Ovary (tissue), 9 donors: ENCODE measurements around the gene PTPN1. TPM values are rescaled to one million over a fixed set of nuclear protein-coding genes. Genes with fewer than 3 reads are reported as not detected.

ENCODE experiments used
- DNase-seq, 5 donors: peaks; one replicate each; pipeline ENCODE4 v3.0.0-alpha.2; 2019 to 2020
- H3K27ac ChIP-seq, 2 donors: fragments of 200-600 bp; one replicate each; pipeline versions ENCODE4 v1.5.1 to v1.8.0; 2019 to 2022
- H3K27me3 ChIP-seq: fragments of 200-600 bp; one replicate; pipeline ENCODE4 v1.8.0; 2022
- H3K36me3 ChIP-seq: fragments of 200-600 bp; sonication (generic); one replicate; pipeline ENCODE4 v1.5.1; 2019
- H3K4me1 ChIP-seq: one replicate; pipeline ENCODE4 v1.8.1; 2013; ENCODE audit warnings: mild to moderate bottlenecking, moderate library complexity; ENCODE audit not compliant: insufficient read depth
- H3K4me3 ChIP-seq: fragments of 200-600 bp; sonication (generic); one replicate; pipeline ENCODE4 v1.5.1; 2017
- H3K9me3 ChIP-seq, 2 donors: fragments of 200-600 bp in 1 of 2; sonication (generic) in 1 of 2; one replicate each; pipeline versions ENCODE4 v1.5.1 to v1.8.1; 2013 to 2019; ENCODE audit warnings: mild to moderate bottlenecking in 1 of 2, moderate library complexity in 1 of 2
- CTCF ChIP-seq, 3 donors: fragments of 450-650 bp in 2 of 3; fragments of 200-600 bp in 1 of 3; IDR thresholded peaks; one replicate each; pipeline versions ENCODE4 v1.5.1 to v1.8.0; 2016 to 2022; ENCODE audit warnings: antibody characterized with exemption in 3 of 3, mild to moderate bottlenecking in 1 of 3
- EP300 ChIP-seq: sonication (generic); formaldehyde crosslinking; IDR thresholded peaks from one replicate; pipeline ENCODE4 v1.6.1; 2017; ENCODE audit warnings: antibody characterized with exemption
- POLR2A ChIP-seq: fragments of 450-650 bp; IDR thresholded peaks from one replicate; pipeline ENCODE4 v1.6.1; 2017; ENCODE audit warnings: antibody characterized with exemption, mild to moderate bottlenecking, moderate library complexity
- WGBS, 3 donors: extraction: QIAGEN DNeasy Blood & Tissue Kit in 1 of 3; methylation state at CpG; one replicate each; pipeline versions ENCODE4 v1.1.5 to v1.1.7; 2013 to 2017; 5-methylcytosine and 5-hydroxymethylcytosine counted together
- intact Hi-C, 4 donors: fragments of 100-400 bp; cut with DNase I; formaldehyde crosslinking; loops; one replicate each; pipeline versions ENCODE4 v1.11.0 to v1.15.1; 2022 to 2023
- polyA plus RNA-seq, 2 donors: library from polyadenylated mRNA; stranded (reverse); fragments of 200-250 nt in 1 of 2; fragments of 350-450 nt in 1 of 2; fragmentation: Illumina TruSeq in 1 of 2; extraction: RNeasy Lipid Tissue Mini Kit (QIAGEN cat#74804) in 1 of 2; gene quantifications; one replicate each; pipeline ENCODE4 v1.2.3, GENCODE V29; 2013 to 2014
- total RNA-seq, 7 donors: library from RNA; depleted of rRNA in 2 of 7; stranded (reverse); fragments of >200 nt in 2 of 7; fragmentation: NEBNext Ultra II Directional in 3 of 7; extraction: Animal tissue kit (Norgen Biotek cat#: 25700) in 3 of 7; gene quantifications; one replicate each; pipeline versions ENCODE4 v1.1.0 to v1.2.4, GENCODE V29; 2016 to 2023
- donor health status: DM: no; HTN: no; CAD: no; lungs with moderate emphysema.
- donor health status: DM: no; HTN: no; CAD: no.
- donor health status: Bipolar disorder and iron deficiency.
- donor health status: DM: yes; HTN: yes; CAD: no.
- donor health status: DM: no; HTN: no; CAD: no.
- donor health status: DM: yes; HTN: yes; CAD: no.

Gene PTPN1
- total and polyA plus RNA-seq, 9 donors, result 17.6 to 36.7 (median 26.6) TPM

GRCh38 chr20:50574586-50574985, 64.4 kb downstream of the PTPN1 start:
- 92 to 95% (median 95%) methylated on average over 5 of the region's 5 CpGs for WGBS, 3 donors
- TF ChIP-seq POLR2A (no peak), CTCF (IDR thresholded peaks at IDR 0.05) (no peak), EP300 (no peak)
- Histone ChIP-seq H3K4me1 (peaks cover 13% of the 10 kb centered on the region), H3K36me3 (no peaks in the 10 kb centered on the region), H3K27me3 (no peaks in the 10 kb centered on the region), H3K27ac (no peak overlapping the region), H3K4me3 (no peak overlapping the region), H3K9me3 (no peaks in the 10 kb centered on the region)
- DNase-seq, result no peak
- intact Hi-C loops, result loop anchor here in 3 of 4 donors (5.0 to 10.0 kb wide), 4 partner anchors 47 to 90 kb away; partner anchors contain the start of gene PTPN1 (in 1 of the 3)

- Histone ChIP-seq H3K4me1 (peaks cover 12% of the 10 kb centered on the region), H3K9me3 (no peaks in the 10 kb centered on the region), H3K27ac (no peak overlapping the region), H3K36me3 (no peaks in the 10 kb centered on the region), H3K27me3 (no peaks in the 10 kb centered on the region), H3K4me3 (no peak overlapping the region)
- intact Hi-C loops, result loop anchor here (2.0 to 10.0 kb wide), 6 partner anchors 61 to 389 kb away; partner anchors contain the start of gene PTPN1 (in 1 of the 4)
- TF ChIP-seq CTCF (IDR thresholded peaks at IDR 0.05), result peak; percentile 45 to 71 (median 47)
- no peak for TF ChIP-seq EP300
- DNase-seq, result peak; percentile 70 to 80 (median 74)
- WGBS, 3 donors, result 52 to 58% (median 53%) methylated on average over 12 of the region's 12 CpGs
Observed at GRCh38 chr20:50575865-50576720, 65.9 kb downstream of the PTPN1 start.

DNA sequence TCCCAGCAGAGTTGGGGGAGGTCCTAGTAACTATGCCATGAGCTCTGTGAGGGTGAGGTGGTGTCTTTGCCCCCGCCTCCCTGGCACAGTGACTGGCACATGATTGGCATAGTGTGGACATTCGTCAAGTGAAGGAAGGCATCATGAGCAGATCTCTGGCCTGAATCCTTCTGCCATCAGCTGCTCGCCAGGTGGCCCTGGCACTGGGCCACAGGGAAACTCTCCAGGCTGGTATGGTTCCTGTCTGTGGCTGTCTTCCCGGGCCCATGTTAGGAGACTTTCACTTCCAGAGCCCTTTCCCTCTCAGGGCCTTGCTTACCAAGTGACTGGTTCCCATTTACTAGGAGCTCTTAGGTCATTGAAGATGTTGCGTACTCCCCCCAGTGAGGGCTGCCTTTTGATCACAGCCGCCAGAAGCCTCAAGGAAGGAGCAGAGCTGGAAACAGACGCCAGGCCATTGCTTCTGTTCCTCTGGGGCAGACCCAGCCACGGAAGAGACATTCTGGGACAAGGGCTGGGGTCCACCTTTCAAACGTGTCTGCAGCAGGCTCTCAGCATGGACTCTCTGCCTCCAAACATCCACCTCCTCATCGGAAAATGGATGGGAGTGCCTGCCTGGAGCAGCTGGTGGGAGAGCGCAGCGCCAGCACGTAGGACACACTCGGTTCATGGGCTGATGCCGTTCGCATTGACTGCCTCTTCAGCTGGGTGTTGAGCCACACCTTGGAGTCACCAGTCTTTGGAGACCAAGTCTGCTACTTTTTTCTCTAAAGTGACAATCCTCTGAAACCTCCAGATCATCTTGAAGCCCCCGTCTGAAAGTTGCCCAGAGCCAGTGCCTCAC, 67.2 kb downstream of the PTPN1 start:
- H3K27ac ChIP-seq, result no peak overlapping the region
- H3K4me1 ChIP-seq, result peaks cover 11% of the 10 kb centered on the region
- H3K36me3 ChIP-seq, result no peaks in the 10 kb centered on the region
- H3K4me3 ChIP-seq, result no peak overlapping the region
- no peak for DNase-seq
- TF ChIP-seq CTCF (IDR thresholded peaks at IDR 0.05), result no peak
- TF ChIP-seq POLR2A, result no peak
- no peak for TF ChIP-seq EP300
- no peaks in the 10 kb centered on the region for H3K9me3 ChIP-seq
- intact Hi-C loops, result loop anchor here (2.0 to 10.0 kb wide), 6 partner anchors 63 to 391 kb away; partner anchors contain the start of gene PTPN1 (in 1 of the 4)
- no peaks in the 10 kb centered on the region for H3K27me3 ChIP-seq
- 81 to 82% (median 82%) methylated on average over 17 of the region's 17 CpGs for WGBS, 3 donors

DNA sequence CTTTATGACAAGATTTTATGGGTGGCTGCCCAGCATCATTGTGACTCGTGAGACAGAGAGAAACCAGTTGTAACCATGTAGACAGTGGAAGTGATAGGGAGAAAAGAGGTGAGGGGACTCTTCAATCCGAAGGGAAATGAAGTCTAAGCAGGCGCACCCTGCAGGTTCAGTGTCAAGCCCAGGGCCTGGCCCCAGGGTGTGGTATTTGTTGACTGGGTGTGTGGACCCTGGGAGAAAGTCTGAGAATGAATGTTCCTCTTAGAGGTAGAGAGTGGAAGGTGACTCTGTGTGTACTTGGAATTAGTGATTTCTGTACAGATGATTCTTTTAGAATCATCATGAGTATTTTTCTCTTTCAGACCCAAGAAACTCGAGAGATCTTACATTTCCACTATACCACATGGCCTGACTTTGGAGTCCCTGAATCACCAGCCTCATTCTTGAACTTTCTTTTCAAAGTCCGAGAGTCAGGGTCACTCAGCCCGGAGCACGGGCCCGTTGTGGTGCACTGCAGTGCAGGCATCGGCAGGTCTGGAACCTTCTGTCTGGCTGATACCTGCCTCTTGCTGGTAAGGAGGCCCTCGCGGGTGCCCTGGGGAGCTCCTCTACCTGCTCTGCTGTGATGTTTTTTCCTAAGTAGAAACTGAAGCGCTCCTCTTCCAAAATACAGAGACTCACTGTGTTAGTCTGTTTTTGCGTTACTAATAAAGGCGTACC, 68.0 kb downstream of the PTPN1 start:
- intact Hi-C loops, result loop anchor here (5.0 to 10.0 kb wide), 5 partner anchors 63 to 391 kb away; partner anchors contain the start of gene PTPN1 (in 1 of the 4)
- Histone ChIP-seq H3K4me3 (no peak overlapping the region), H3K9me3 (no peaks in the 10 kb centered on the region), H3K4me1 (peaks cover 3% of the 10 kb centered on the region), H3K36me3 (no peaks in the 10 kb centered on the region), H3K27ac (no peak overlapping the region), H3K27me3 (no peaks in the 10 kb centered on the region)
- no peak for TF ChIP-seq CTCF (IDR thresholded peaks at IDR 0.05)
- WGBS, 3 donors, result 87 to 88% (median 87%) methylated on average over 14 of the region's 14 CpGs
- DNase-seq, result peak in 1 of 5 donors; percentile 24
